AG04450 (cell line): ENCODE measurements around the gene TSC1. TPM values are rescaled to one million over a fixed set of nuclear protein-coding genes. Genes with fewer than 3 reads are reported as not detected.

Source experiments
- CTCF ChIA-PET: fragments of 300-600, 350-600 bp; formaldehyde crosslinking; extraction: SDS; loops from one replicate; lab custom pipeline; 2022; ENCODE audit warnings: antibody characterized with exemption, inconsistent platforms; lab: Charles Lee
- POLR2A ChIA-PET: fragments of 350-600 bp; formaldehyde crosslinking; extraction: SDS; loops from one replicate; lab custom pipeline; 2021; ENCODE audit warnings: antibody characterized with exemption, inconsistent platforms; lab: Yijun Ruan, JAX
- DNase-seq: peaks from one replicate; pipeline ENCODE4 v3.0.0-alpha.2; 2011; ENCODE audit warnings: low read depth, low spot score
- H3K27ac ChIP-seq: one replicate; pipeline ENCODE4 v1.5.1; 2012; ENCODE audit warnings: low read depth, low read length, control low read depth
- H3K27me3 ChIP-seq: one replicate; pipeline ENCODE4 v1.6.0; 2012; ENCODE audit warnings: low read length; ENCODE audit not compliant: control insufficient read depth, insufficient read depth
- H3K4me3 ChIP-seq: 2 replicates; pipeline ENCODE4 v1.5.1; 2011; ENCODE audit warnings: mild to moderate bottlenecking, low read depth, low read length, control low read depth
- H3K9me3 ChIP-seq: 2 replicates; pipeline ENCODE4 v1.5.1; 2012; ENCODE audit warnings: low read length; ENCODE audit not compliant: control insufficient read depth, insufficient read depth
- polyA plus RNA-seq: library from polyadenylated mRNA; depleted of rRNA; stranded (reverse); fragments of >200 nt; gene quantifications from 2 replicates; pipeline ENCODE4 v1.2.3, GENCODE V29; 2011
- TF ChIP-seq, protein P1 (sequence below): IDR thresholded peaks from 2 replicates; pipeline ENCODE4 v1.5.1; 2011; ENCODE audit warnings: low read depth, low read length, control low read depth, inconsistent platforms

TSC1 gene
- polyA plus RNA-seq, 1 experiment, result 87.1 TPM

- TF ChIP-seq, protein P1, sequence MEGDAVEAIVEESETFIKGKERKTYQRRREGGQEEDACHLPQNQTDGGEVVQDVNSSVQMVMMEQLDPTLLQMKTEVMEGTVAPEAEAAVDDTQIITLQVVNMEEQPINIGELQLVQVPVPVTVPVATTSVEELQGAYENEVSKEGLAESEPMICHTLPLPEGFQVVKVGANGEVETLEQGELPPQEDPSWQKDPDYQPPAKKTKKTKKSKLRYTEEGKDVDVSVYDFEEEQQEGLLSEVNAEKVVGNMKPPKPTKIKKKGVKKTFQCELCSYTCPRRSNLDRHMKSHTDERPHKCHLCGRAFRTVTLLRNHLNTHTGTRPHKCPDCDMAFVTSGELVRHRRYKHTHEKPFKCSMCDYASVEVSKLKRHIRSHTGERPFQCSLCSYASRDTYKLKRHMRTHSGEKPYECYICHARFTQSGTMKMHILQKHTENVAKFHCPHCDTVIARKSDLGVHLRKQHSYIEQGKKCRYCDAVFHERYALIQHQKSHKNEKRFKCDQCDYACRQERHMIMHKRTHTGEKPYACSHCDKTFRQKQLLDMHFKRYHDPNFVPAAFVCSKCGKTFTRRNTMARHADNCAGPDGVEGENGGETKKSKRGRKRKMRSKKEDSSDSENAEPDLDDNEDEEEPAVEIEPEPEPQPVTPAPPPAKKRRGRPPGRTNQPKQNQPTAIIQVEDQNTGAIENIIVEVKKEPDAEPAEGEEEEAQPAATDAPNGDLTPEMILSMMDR, result no peak
- Histone ChIP-seq H3K4me3 (no peak overlapping the region), H3K27ac (no peak overlapping the region), H3K9me3 (no peaks in the 10 kb centered on the region), H3K27me3 (peaks cover 29% of the 10 kb centered on the region)
- ChIA-PET CTCF (no interaction called here), POLR2A (no interaction called here)
- DNase-seq, result no peak
These were observed 21.1 kb upstream of the TSC1 start for GRCh38 chr9:132965478-132965877.

- Histone ChIP-seq H3K27me3 (peaks cover 13% of the 10 kb centered on the region), H3K9me3 (no peaks in the 10 kb centered on the region), H3K27ac (no peak overlapping the region), H3K4me3 (no peak overlapping the region)
- CTCF ChIA-PET, result no interaction called here
- POLR2A ChIA-PET, result no interaction called here
- DNase-seq, result no peak
- TF ChIP-seq, protein P1, result no peak
These were observed 16.6 kb upstream of the TSC1 start for GRCh38 chr9:132961002-132961401.

DNA sequence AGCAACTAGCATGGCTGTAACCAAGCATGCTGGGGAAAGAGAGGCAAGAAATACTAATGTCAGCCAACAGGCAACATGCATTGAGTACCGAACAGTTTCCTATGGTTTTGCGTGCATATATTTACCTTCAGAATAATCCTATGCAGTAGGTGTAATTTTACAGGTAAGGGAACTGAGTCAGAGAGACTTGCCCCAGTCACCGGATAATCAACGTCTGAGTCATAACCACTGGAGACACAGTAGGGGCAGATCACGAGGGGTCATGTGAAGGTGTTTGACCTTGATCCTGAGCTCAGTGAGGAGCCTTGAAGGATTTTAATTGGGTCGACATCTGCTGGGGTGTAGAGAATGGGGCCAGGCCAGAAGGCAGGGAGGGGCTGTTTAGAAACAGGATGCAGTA, 13.4 kb upstream of the TSC1 start:
- ChIA-PET POLR2A (no interaction called here), CTCF (no interaction called here)
- no peaks in the 10 kb centered on the region for H3K27me3 ChIP-seq
- H3K9me3 ChIP-seq, result peaks cover 19% of the 10 kb centered on the region
- TF ChIP-seq, protein P1, result no peak
- H3K4me3 ChIP-seq, result no peak overlapping the region
- no peak overlapping the region for H3K27ac ChIP-seq
- no peak for DNase-seq

- Histone ChIP-seq H3K9me3 (peaks cover 19% of the 10 kb centered on the region), H3K27me3 (no peaks in the 10 kb centered on the region), H3K27ac (no peak overlapping the region), H3K4me3 (no peak overlapping the region)
- ChIA-PET CTCF (no interaction called here), POLR2A (no interaction called here)
- TF ChIP-seq, protein P1, result no peak
- no peak for DNase-seq
These were observed 11.4 kb upstream of the TSC1 start for GRCh38 chr9:132955768-132956167.

DNA sequence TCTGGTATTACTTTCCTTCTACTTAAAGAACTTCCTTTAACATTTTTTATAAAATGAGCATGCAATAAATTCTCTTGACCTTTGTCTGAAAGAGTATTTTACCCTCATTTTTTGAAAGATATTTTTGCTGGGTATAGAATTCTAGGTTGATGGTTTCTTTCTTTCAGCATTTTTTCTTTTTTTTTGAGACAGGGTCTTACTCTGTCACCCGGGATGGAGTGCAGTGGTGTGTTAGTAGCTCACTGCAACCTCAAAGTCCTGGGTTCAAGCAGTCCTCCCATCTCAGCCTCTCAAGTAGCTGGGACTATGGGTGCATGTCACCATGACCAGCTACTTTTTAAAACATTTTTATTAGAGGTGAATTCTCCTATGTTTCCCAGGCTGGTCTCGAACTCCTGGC, 10.7 kb upstream of the TSC1 start:
- H3K4me3 ChIP-seq, result no peak overlapping the region
- DNase-seq, result no peak
- peaks cover 19% of the 10 kb centered on the region for H3K9me3 ChIP-seq
- ChIA-PET POLR2A (no interaction called here), CTCF (no interaction called here)
- H3K27me3 ChIP-seq, result no peaks in the 10 kb centered on the region
- TF ChIP-seq, protein P1, result no peak
- H3K27ac ChIP-seq, result no peak overlapping the region
